ENCODE data around the gene GPRC5B. TPM values are rescaled to one million over a fixed set of nuclear protein-coding genes. Genes with fewer than 3 reads are reported as not detected.

The GPRC5B gene
- total and polyA plus RNA-seq, 5 donors from 2014 or later, result 0.14 to 0.42 (median 0.26) TPM; not detected in 1

GRCh38 chr16:19831678-19832077 is 53.0 kb downstream of the GPRC5B start:
- H3K27ac ChIP-seq (ENCODE audit: insufficient read depth, low read length, poor library complexity, severe bottlenecking), result no peak overlapping the region
- Mint-ChIP-seq H3K27me3 (no peaks in the 10 kb centered on the region), H3K4me3 (no peak overlapping the region), H3K27ac (no peak overlapping the region), H3K36me3 (no peaks in the 10 kb centered on the region), H3K9me3 (peaks cover 0 to 2% (median 0%) of the 10 kb centered on the region in 7 donors), H3K4me1 (no peaks in the 10 kb centered on the region)
- no peaks in the 10 kb centered on the region for H3K36me3 ChIP-seq (ENCODE audit: control insufficient read depth, insufficient read depth, low read length)
- H3K9me3 ChIP-seq (ENCODE audit: control insufficient read depth in 2 of 2, low read length in 2 of 2), result no peaks in the 10 kb centered on the region
- H3K4me1 ChIP-seq (ENCODE audit: control insufficient read depth, insufficient read depth, low read length, poor library complexity, severe bottlenecking), result no peaks in the 10 kb centered on the region
- H3K27me3 ChIP-seq (ENCODE audit: control insufficient read depth, insufficient read depth, low read length), result no peaks in the 10 kb centered on the region
- DNase-seq (no peak), ATAC-seq (ENCODE audit: low read depth in 2 of 2) (no peak)
- no peak overlapping the region for H3K4me3 ChIP-seq (ENCODE audit: low read depth, low read length)

- no peaks in the 10 kb centered on the region for H3K4me1 Mint-ChIP-seq
- H3K27me3 Mint-ChIP-seq, result no peaks in the 10 kb centered on the region
- no peak overlapping the region for H3K4me3 Mint-ChIP-seq
- Histone ChIP-seq H3K27ac (ENCODE audit: insufficient read depth, low read length, poor library complexity, severe bottlenecking) (no peak overlapping the region), H3K4me3 (ENCODE audit: low read depth, low read length) (no peak overlapping the region), H3K36me3 (ENCODE audit: control insufficient read depth, insufficient read depth, low read length) (no peaks in the 10 kb centered on the region), H3K9me3 (ENCODE audit: control insufficient read depth in 2 of 2, low read length in 2 of 2) (no peaks in the 10 kb centered on the region), H3K4me1 (ENCODE audit: control insufficient read depth, insufficient read depth, low read length, poor library complexity, severe bottlenecking) (no peaks in the 10 kb centered on the region), H3K27me3 (ENCODE audit: control insufficient read depth, insufficient read depth, low read length) (no peaks in the 10 kb centered on the region)
- ATAC-seq (ENCODE audit: low read depth in 2 of 2) (no peak), DNase-seq (no peak)
- peaks cover 0 to 2% (median 0%) of the 10 kb centered on the region in 7 donors for H3K9me3 Mint-ChIP-seq
- no peak overlapping the region for H3K27ac Mint-ChIP-seq
- H3K36me3 Mint-ChIP-seq, result no peaks in the 10 kb centered on the region
Measured at GRCh38 chr16:19830902-19831560, 53.6 kb downstream of the GPRC5B start.

GRCh38 chr16:19829844-19830692 is 54.6 kb downstream of the GPRC5B start:
- H3K4me1 ChIP-seq (ENCODE audit: control insufficient read depth, insufficient read depth, low read length, poor library complexity, severe bottlenecking), result no peaks in the 10 kb centered on the region
- Mint-ChIP-seq H3K36me3 (no peaks in the 10 kb centered on the region), H3K4me1 (no peaks in the 10 kb centered on the region), H3K27me3 (no peaks in the 10 kb centered on the region), H3K9me3 (peaks cover 0 to 2% (median 0%) of the 10 kb centered on the region in 7 donors), H3K27ac (no peak overlapping the region), H3K4me3 (no peak overlapping the region)
- no peaks in the 10 kb centered on the region for H3K36me3 ChIP-seq (ENCODE audit: control insufficient read depth, insufficient read depth, low read length)
- no peaks in the 10 kb centered on the region for H3K27me3 ChIP-seq (ENCODE audit: control insufficient read depth, insufficient read depth, low read length)
- no peak overlapping the region for H3K4me3 ChIP-seq (ENCODE audit: low read depth, low read length)
- no peak overlapping the region for H3K27ac ChIP-seq (ENCODE audit: insufficient read depth, low read length, poor library complexity, severe bottlenecking)
- DNase-seq, result no peak
- H3K9me3 ChIP-seq (ENCODE audit: control insufficient read depth in 2 of 2, low read length in 2 of 2), result no peaks in the 10 kb centered on the region
- no peak for ATAC-seq (ENCODE audit: low read depth in 2 of 2)

- H3K9me3 ChIP-seq (ENCODE audit: control insufficient read depth in 2 of 2, low read length in 2 of 2), result no peaks in the 10 kb centered on the region
- H3K4me3 ChIP-seq (ENCODE audit: low read depth, low read length), result no peak overlapping the region
- DNase-seq (no peak), ATAC-seq (ENCODE audit: low read depth in 2 of 2) (no peak)
- Mint-ChIP-seq H3K4me3 (no peak overlapping the region), H3K4me1 (no peaks in the 10 kb centered on the region), H3K27ac (no peak overlapping the region), H3K27me3 (no peaks in the 10 kb centered on the region), H3K9me3 (peaks cover 0 to 1% (median 0%) of the 10 kb centered on the region in 7 donors), H3K36me3 (no peaks in the 10 kb centered on the region)
- no peak overlapping the region for H3K27ac ChIP-seq (ENCODE audit: insufficient read depth, low read length, poor library complexity, severe bottlenecking)
- H3K27me3 ChIP-seq (ENCODE audit: control insufficient read depth, insufficient read depth, low read length), result no peaks in the 10 kb centered on the region
- no peaks in the 10 kb centered on the region for H3K4me1 ChIP-seq (ENCODE audit: control insufficient read depth, insufficient read depth, low read length, poor library complexity, severe bottlenecking)
- no peaks in the 10 kb centered on the region for H3K36me3 ChIP-seq (ENCODE audit: control insufficient read depth, insufficient read depth, low read length)
Measured at GRCh38 chr16:19824216-19824615, 60.4 kb downstream of the GPRC5B start.

GRCh38 chr16:19823322-19823721 is 61.3 kb downstream of the GPRC5B start:
- H3K36me3 Mint-ChIP-seq, result no peaks in the 10 kb centered on the region
- no peaks in the 10 kb centered on the region for H3K27me3 Mint-ChIP-seq
- no peak for ATAC-seq (ENCODE audit: low read depth in 2 of 2)
- no peaks in the 10 kb centered on the region for H3K9me3 ChIP-seq (ENCODE audit: control insufficient read depth in 2 of 2, low read length in 2 of 2)
- no peaks in the 10 kb centered on the region for H3K4me1 Mint-ChIP-seq
- no peaks in the 10 kb centered on the region for H3K4me1 ChIP-seq (ENCODE audit: control insufficient read depth, insufficient read depth, low read length, poor library complexity, severe bottlenecking)
- no peak overlapping the region for H3K4me3 ChIP-seq (ENCODE audit: low read depth, low read length)
- peaks cover 0 to 1% (median 0%) of the 10 kb centered on the region in 7 donors for H3K9me3 Mint-ChIP-seq
- no peaks in the 10 kb centered on the region for H3K36me3 ChIP-seq (ENCODE audit: control insufficient read depth, insufficient read depth, low read length)
- H3K4me3 Mint-ChIP-seq, result no peak overlapping the region
- no peak overlapping the region for H3K27ac Mint-ChIP-seq
- no peaks in the 10 kb centered on the region for H3K27me3 ChIP-seq (ENCODE audit: control insufficient read depth, insufficient read depth, low read length)
- H3K27ac ChIP-seq (ENCODE audit: insufficient read depth, low read length, poor library complexity, severe bottlenecking), result no peak overlapping the region
- DNase-seq, result no peak

- Histone ChIP-seq H3K36me3 (ENCODE audit: control insufficient read depth, insufficient read depth, low read length) (no peaks in the 10 kb centered on the region), H3K9me3 (ENCODE audit: control insufficient read depth in 2 of 2, low read length in 2 of 2) (no peaks in the 10 kb centered on the region), H3K27ac (ENCODE audit: insufficient read depth, low read length, poor library complexity, severe bottlenecking) (no peak overlapping the region), H3K4me1 (ENCODE audit: control insufficient read depth, insufficient read depth, low read length, poor library complexity, severe bottlenecking) (no peaks in the 10 kb centered on the region), H3K4me3 (ENCODE audit: low read depth, low read length) (no peak overlapping the region), H3K27me3 (ENCODE audit: control insufficient read depth, insufficient read depth, low read length) (no peaks in the 10 kb centered on the region)
- no peak for ATAC-seq (ENCODE audit: low read depth in 2 of 2)
- no peaks in the 10 kb centered on the region for H3K4me1 Mint-ChIP-seq
- H3K36me3 Mint-ChIP-seq, result no peaks in the 10 kb centered on the region
- H3K27me3 Mint-ChIP-seq, result no peaks in the 10 kb centered on the region
- H3K9me3 Mint-ChIP-seq, result peaks cover 0 to 1% (median 0%) of the 10 kb centered on the region in 7 donors
- no peak overlapping the region for H3K27ac Mint-ChIP-seq
- DNase-seq, result no peak
- H3K4me3 Mint-ChIP-seq, result no peak overlapping the region
Measured at GRCh38 chr16:19822533-19822932, 62.1 kb downstream of the GPRC5B start.

GRCh38 chr16:19817875-19818274 is 66.8 kb downstream of the GPRC5B start:
- Mint-ChIP-seq H3K27me3 (no peaks in the 10 kb centered on the region), H3K27ac (no peak overlapping the region), H3K4me1 (no peaks in the 10 kb centered on the region), H3K4me3 (no peak overlapping the region), H3K9me3 (peaks cover 0 to 7% (median 2%) of the 10 kb centered on the region in 7 donors), H3K36me3 (no peaks in the 10 kb centered on the region)
- Histone ChIP-seq H3K27me3 (ENCODE audit: control insufficient read depth, insufficient read depth, low read length) (peaks cover under 1% of the 10 kb centered on the region), H3K36me3 (ENCODE audit: control insufficient read depth, insufficient read depth, low read length) (no peaks in the 10 kb centered on the region), H3K9me3 (ENCODE audit: control insufficient read depth in 2 of 2, low read length in 2 of 2) (no peaks in the 10 kb centered on the region), H3K4me3 (ENCODE audit: low read depth, low read length) (no peak overlapping the region), H3K27ac (ENCODE audit: insufficient read depth, low read length, poor library complexity, severe bottlenecking) (no peak overlapping the region), H3K4me1 (ENCODE audit: control insufficient read depth, insufficient read depth, low read length, poor library complexity, severe bottlenecking) (no peaks in the 10 kb centered on the region)
- no peak for DNase-seq
- no peak for ATAC-seq (ENCODE audit: low read depth in 2 of 2)
